Astrocyte (in vitro differentiated cells and primary cell): Measurements from ENCODE around the gene ZBTB38. TPM values are rescaled to one million over a fixed set of nuclear protein-coding genes. Genes with fewer than 3 reads are reported as not detected.
A peak's percentile ranks its signal among the peaks of the same experiment; 100 is the strongest.

Source experiments
- DNase-seq: peaks from one replicate; pipeline ENCODE4 v3.0.0-alpha.2; 2010; ENCODE audit warnings: low read depth
- FAIRE-seq: peaks from 2 replicates; lab custom pipeline; 2011; peaks lifted over from hg19 to GRCh38; lab: Jason Lieb, UNC
- H2AFZ ChIP-seq: 2 replicates; pipeline ENCODE4 v1.6.0; 2012; ENCODE audit warnings: low read depth, low read length, inconsistent platforms
- H3K27ac ChIP-seq: 2 replicates; pipeline ENCODE4 v1.5.1; 2011; ENCODE audit warnings: low read depth, low read length, inconsistent platforms
- H3K27me3 ChIP-seq: 2 replicates; pipeline ENCODE4 v1.6.0; 2011; ENCODE audit warnings: low read length, inconsistent platforms; ENCODE audit not compliant: insufficient read depth
- H3K36me3 ChIP-seq: 2 replicates; pipeline ENCODE4 v1.5.1; 2011; ENCODE audit warnings: low read length, inconsistent platforms; ENCODE audit not compliant: insufficient read depth
- H3K4me1 ChIP-seq: 2 replicates; pipeline ENCODE4 v1.5.1; 2011; ENCODE audit warnings: low read length, inconsistent platforms; ENCODE audit not compliant: insufficient read depth
- H3K4me2 ChIP-seq: 2 replicates; pipeline ENCODE4 v1.6.0; 2012; ENCODE audit warnings: low read length, inconsistent platforms
- H3K4me3 ChIP-seq: 2 replicates; pipeline ENCODE4 v1.5.1; 2011; ENCODE audit warnings: low read depth, mild to moderate bottlenecking, low read length, inconsistent platforms; ENCODE audit not compliant: insufficient read depth
- H3K79me2 ChIP-seq: 2 replicates; pipeline ENCODE4 v1.6.0; 2012; ENCODE audit warnings: mild to moderate bottlenecking, low read length, inconsistent platforms; ENCODE audit not compliant: insufficient read depth
- H3K9ac ChIP-seq: 2 replicates; pipeline ENCODE4 v1.6.0; 2012; ENCODE audit warnings: mild to moderate bottlenecking, low read length, inconsistent platforms
- H3K9me3 ChIP-seq: 2 replicates; pipeline ENCODE4 v1.5.1; 2012; ENCODE audit warnings: low read depth, mild to moderate bottlenecking, low read length, inconsistent platforms; ENCODE audit not compliant: insufficient read depth
- H4K20me1 ChIP-seq: 2 replicates; pipeline ENCODE4 v1.6.0; 2012; ENCODE audit warnings: low read length, inconsistent platforms; ENCODE audit not compliant: insufficient read depth
- H3K27ac Mint-ChIP-seq: one replicate; pipeline ENCODE4 v1.8.0; 2021; ENCODE audit warnings: mild to moderate bottlenecking, mixed read lengths; ENCODE audit not compliant: unreplicated experiment
- H3K27me3 Mint-ChIP-seq: one replicate; pipeline ENCODE4 v1.8.0; 2021; ENCODE audit warnings: low read depth, mixed read lengths; ENCODE audit not compliant: unreplicated experiment
- H3K36me3 Mint-ChIP-seq: one replicate; pipeline ENCODE4 v1.8.0; 2021; ENCODE audit warnings: low read depth, mixed read lengths; ENCODE audit not compliant: unreplicated experiment
- H3K4me1 Mint-ChIP-seq: one replicate; pipeline ENCODE4 v1.8.0; 2021; ENCODE audit warnings: low read depth, mixed read lengths; ENCODE audit not compliant: unreplicated experiment
- H3K4me3 Mint-ChIP-seq: one replicate; pipeline ENCODE4 v1.8.0; 2021; ENCODE audit warnings: mild to moderate bottlenecking, moderate library complexity, mixed read lengths; ENCODE audit not compliant: unreplicated experiment
- H3K9me3 Mint-ChIP-seq: one replicate; pipeline ENCODE4 v1.8.0; 2021; ENCODE audit warnings: mild to moderate bottlenecking, mixed read lengths; ENCODE audit not compliant: unreplicated experiment
- CTCF ChIP-seq: IDR thresholded peaks from 2 replicates; pipeline ENCODE4 v1.5.1; 2011; ENCODE audit warnings: low read depth, mild to moderate bottlenecking, inconsistent platforms, low read length, moderate library complexity; ENCODE audit not compliant: insufficient read depth
- EZH2 ChIP-seq: IDR thresholded peaks from 2 replicates; pipeline ENCODE4 v1.6.1; 2012; ENCODE audit warnings: mild to moderate bottlenecking, low read length, inconsistent platforms; ENCODE audit not compliant: insufficient read depth
- total RNA-seq: library from RNA; stranded (reverse); gene quantifications from 2 replicates; pipeline ENCODE4 v1.2.1, GENCODE V29; 2021

Gene ZBTB38
- total RNA-seq, 1 donor from 2014 or later = 57.6 TPM

GRCh38 chr3:141334627-141335250 lies 33.6 kb upstream of the ZBTB38 start:
- Mint-ChIP-seq H3K4me1 (peaks cover 66% of the 10 kb centered on the region), H3K4me3 (no peak overlapping the region), H3K27me3 (no peaks in the 10 kb centered on the region), H3K27ac (peak overlapping the region; percentile 55), H3K9me3 (peaks cover 5% of the 10 kb centered on the region), H3K36me3 (no peaks in the 10 kb centered on the region)
- DNase-seq (no peak), FAIRE-seq (no peak)
- Histone ChIP-seq H3K27me3 (no peaks in the 10 kb centered on the region), H3K4me2 (no peak overlapping the region), H3K36me3 (no peaks in the 10 kb centered on the region), H3K27ac (no peak overlapping the region), H3K4me3 (no peak overlapping the region), H3K4me1 (peaks cover 52% of the 10 kb centered on the region), H3K79me2 (no peaks in the 10 kb centered on the region), H4K20me1 (no peaks in the 10 kb centered on the region), H3K9me3 (no peaks in the 10 kb centered on the region), H2AFZ (no peak overlapping the region), H3K9ac (no peak overlapping the region)
- TF ChIP-seq CTCF = no peak
- no peak for TF ChIP-seq EZH2

GRCh38 chr3:141335531-141336061 lies 32.7 kb upstream of the ZBTB38 start:
- Histone ChIP-seq H3K4me2 (no peak overlapping the region), H3K9me3 (no peaks in the 10 kb centered on the region), H3K27me3 (no peaks in the 10 kb centered on the region), H3K79me2 (no peaks in the 10 kb centered on the region), H3K9ac (no peak overlapping the region), H3K36me3 (no peaks in the 10 kb centered on the region), H3K27ac (no peak overlapping the region), H3K4me3 (no peak overlapping the region), H3K4me1 (peaks cover 49% of the 10 kb centered on the region), H2AFZ (no peak overlapping the region), H4K20me1 (no peaks in the 10 kb centered on the region)
- peaks cover 62% of the 10 kb centered on the region for H3K4me1 Mint-ChIP-seq
- peaks cover 5% of the 10 kb centered on the region for H3K9me3 Mint-ChIP-seq
- FAIRE-seq = no peak
- no peak for TF ChIP-seq CTCF
- TF ChIP-seq EZH2 = no peak
- H3K27me3 Mint-ChIP-seq = no peaks in the 10 kb centered on the region
- no peak for DNase-seq
- H3K36me3 Mint-ChIP-seq = no peaks in the 10 kb centered on the region
- H3K4me3 Mint-ChIP-seq = no peak overlapping the region
- peak overlapping the region; percentile 54 for H3K27ac Mint-ChIP-seq
